Natural killer cell (primary cell): Measurements from ENCODE around the gene RAB6B. TPM values are rescaled to one million over a fixed set of nuclear protein-coding genes. Genes with fewer than 3 reads are reported as not detected.

Experiments
- ATAC-seq, 3 donors: fragments of 150-1000 bp in 2 of 3; fragments of 200-7000 bp in 1 of 3; cut with Tn5 transposase; 1 replicate in 1 of 3; 2 replicates in 2 of 3; pipeline ENCODE4 v1.10.0; 2021; ENCODE audit warnings: mild to moderate bottlenecking in 2 of 3, moderate library complexity in 2 of 3
- DNase-seq, 2 donors: peaks; one replicate each; pipeline versions ENCODE4 v3.0.0 to v3.0.0-alpha.2; 2013 to 2021; ENCODE audit warnings: mixed read lengths in 1 of 2
- H3K27ac ChIP-seq: one replicate; pipeline ENCODE4 v1.5.1; 2013; ENCODE audit warnings: mild to moderate bottlenecking, low read length
- H3K27me3 ChIP-seq: one replicate; pipeline ENCODE4 v1.6.1; 2013; ENCODE audit warnings: low read length; ENCODE audit not compliant: control insufficient read depth, insufficient read depth
- H3K36me3 ChIP-seq: one replicate; pipeline ENCODE4 v1.6.1; 2013; ENCODE audit warnings: low read length; ENCODE audit not compliant: control insufficient read depth, insufficient read depth
- H3K4me1 ChIP-seq: one replicate; pipeline ENCODE4 v1.6.1; 2013; ENCODE audit warnings: low read length; ENCODE audit not compliant: control insufficient read depth, insufficient read depth
- H3K4me3 ChIP-seq: one replicate; pipeline ENCODE4 v1.5.1; 2013; ENCODE audit warnings: low read length
- H3K9me3 ChIP-seq: one replicate; pipeline ENCODE4 v1.6.1; 2013; ENCODE audit warnings: low read length; ENCODE audit not compliant: control insufficient read depth, insufficient read depth
- H3K27ac Mint-ChIP-seq, 2 donors: one replicate each; pipeline ENCODE4 v1.8.0; 2022; ENCODE audit warnings: mild to moderate bottlenecking in 2 of 2, mixed read lengths in 2 of 2, moderate library complexity in 1 of 2
- H3K27me3 Mint-ChIP-seq, 2 donors: one replicate each; pipeline ENCODE4 v1.8.0; 2022; ENCODE audit warnings: low read depth in 2 of 2, mixed read lengths in 2 of 2
- H3K36me3 Mint-ChIP-seq: one replicate; pipeline ENCODE4 v1.8.0; 2022; ENCODE audit warnings: mixed read lengths
- H3K4me1 Mint-ChIP-seq, 2 donors: one replicate each; pipeline ENCODE4 v1.8.0; 2022; ENCODE audit warnings: mixed read lengths in 2 of 2
- H3K4me3 Mint-ChIP-seq: one replicate; pipeline ENCODE4 v1.8.0; 2022; ENCODE audit warnings: mild to moderate bottlenecking, moderate library complexity, mixed read lengths
- H3K9me3 Mint-ChIP-seq, 2 donors: one replicate each; pipeline ENCODE4 v1.8.0; 2022; ENCODE audit warnings: mixed read lengths in 2 of 2
- CTCF ChIP-seq: fragments of 200-600 bp; IDR thresholded peaks from one replicate; pipeline ENCODE4 v1.8.0; 2022; ENCODE audit warnings: antibody characterized with exemption
- WGBS: methylation state at CpG from one replicate; pipeline ENCODE4 v1.1.7; 2013; ENCODE audit warnings: missing lambda C conversion rate; ENCODE audit not compliant: insufficient coverage; 5-methylcytosine and 5-hydroxymethylcytosine counted together
- intact Hi-C: fragments of 100-400 bp; cut with micrococcal nuclease; formaldehyde crosslinking; loops from one replicate; pipeline ENCODE4 v1.14.2; 2022
- total RNA-seq, 4 donors: library from RNA; stranded (reverse); fragments of 120-200 nt in 1 of 4; gene quantifications; one replicate each; pipeline versions ENCODE4 v1.2.3 to v1.2.4, GENCODE V29; 2013 to 2022

The RAB6B gene
- total RNA-seq, 3 donors from 2014 or later (not counting 1 experiment from before 2014, with no cell fraction given): 1.4 to 2.7 (median 1.6) TPM

DNA sequence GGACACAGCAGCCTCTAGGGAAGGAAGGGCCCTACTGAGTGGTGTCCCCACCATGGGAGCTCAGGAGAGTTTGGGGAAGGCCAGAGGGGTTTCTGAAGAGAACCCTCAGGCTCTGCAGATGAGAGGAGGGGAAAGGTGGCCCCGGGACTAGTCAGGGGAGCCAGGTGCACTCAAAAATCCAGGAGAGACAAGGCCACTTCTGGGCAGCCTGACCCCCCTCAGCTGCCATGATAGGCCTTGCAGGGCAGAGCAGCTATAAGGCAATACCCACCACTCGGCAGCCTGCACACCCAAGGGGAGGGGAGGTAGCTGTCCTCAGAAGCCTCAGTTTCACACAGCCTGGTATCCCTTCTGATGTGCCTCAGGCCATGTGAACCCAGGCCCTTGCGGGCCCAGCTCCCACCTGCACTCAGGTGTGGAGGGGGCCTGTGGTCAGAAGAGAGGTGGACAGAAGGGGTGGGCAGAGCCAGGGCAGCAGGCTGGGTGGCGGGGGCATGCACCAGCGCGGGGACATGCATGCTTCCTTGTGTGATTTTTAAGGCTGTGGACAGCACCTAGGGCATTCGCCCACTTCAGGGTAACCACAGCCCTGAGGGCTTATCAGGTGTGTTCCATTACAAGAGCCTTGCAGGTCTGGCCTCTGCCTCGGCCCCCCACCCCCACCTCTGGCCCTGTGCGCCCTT lies 55.5 kb downstream of the RAB6B start:
- no peaks in the 10 kb centered on the region for H3K9me3 ChIP-seq
- H3K4me3 ChIP-seq: no peak overlapping the region
- no peaks in the 10 kb centered on the region for H3K27me3 ChIP-seq
- no peaks in the 10 kb centered on the region for H3K4me1 ChIP-seq
- Mint-ChIP-seq H3K27me3 (peaks cover 3 to 7% of the 10 kb centered on the region in 2 donors), H3K4me1 (no peaks in the 10 kb centered on the region), H3K4me3 (no peak overlapping the region), H3K9me3 (no peaks in the 10 kb centered on the region), H3K27ac (no peak overlapping the region), H3K36me3 (no peaks in the 10 kb centered on the region)
- H3K36me3 ChIP-seq: no peaks in the 10 kb centered on the region
- TF ChIP-seq CTCF: no peak
- no peak overlapping the region for H3K27ac ChIP-seq
- DNase-seq (no peak), ATAC-seq (no peak)
- 90% methylated on average over 9 of the region's 9 CpGs for WGBS
- intact Hi-C loops: no loop called here

DNA sequence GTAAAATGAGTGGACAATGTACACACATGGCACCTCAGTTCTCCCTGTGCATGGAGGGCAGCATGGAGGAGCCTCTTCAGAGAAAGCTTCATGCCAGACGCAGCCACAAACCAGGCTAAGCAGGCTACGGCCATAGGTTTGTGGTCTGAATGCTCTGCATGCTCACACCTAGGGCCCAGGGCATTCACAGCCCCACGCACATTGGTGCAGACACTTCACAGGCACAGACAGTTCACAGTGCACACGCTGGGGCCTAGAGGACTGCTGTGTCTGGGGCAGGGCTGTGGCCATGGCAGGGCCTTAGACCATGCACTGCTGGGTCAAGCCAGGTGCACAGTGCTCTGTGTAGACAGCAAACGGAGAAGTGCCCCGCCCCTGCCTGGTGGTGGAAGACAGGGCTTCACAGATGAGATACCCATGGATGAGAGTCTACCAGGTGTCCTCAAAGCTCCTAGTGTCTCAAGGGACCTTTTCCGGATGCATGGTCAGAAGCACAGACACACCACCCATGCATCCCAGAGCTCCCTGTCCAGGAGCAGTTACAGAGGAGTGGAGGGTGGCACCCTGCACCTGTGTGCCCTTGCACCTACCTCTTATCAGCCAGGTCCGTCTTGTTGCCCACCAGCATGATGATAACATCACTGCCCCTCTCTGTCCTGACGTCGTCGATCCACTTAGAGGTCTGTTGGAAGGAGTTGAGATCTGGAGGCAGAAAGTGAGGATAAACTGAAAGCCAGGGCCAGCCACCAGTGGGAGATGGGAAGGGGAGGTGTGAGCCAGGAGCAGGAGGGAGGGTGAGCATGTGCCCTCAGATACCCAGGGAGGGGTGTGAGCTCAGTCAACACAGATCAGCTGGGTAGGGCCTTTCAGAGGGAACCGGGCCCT lies 56.5 kb downstream of the RAB6B start:
- H3K9me3 Mint-ChIP-seq: no peaks in the 10 kb centered on the region

DNA sequence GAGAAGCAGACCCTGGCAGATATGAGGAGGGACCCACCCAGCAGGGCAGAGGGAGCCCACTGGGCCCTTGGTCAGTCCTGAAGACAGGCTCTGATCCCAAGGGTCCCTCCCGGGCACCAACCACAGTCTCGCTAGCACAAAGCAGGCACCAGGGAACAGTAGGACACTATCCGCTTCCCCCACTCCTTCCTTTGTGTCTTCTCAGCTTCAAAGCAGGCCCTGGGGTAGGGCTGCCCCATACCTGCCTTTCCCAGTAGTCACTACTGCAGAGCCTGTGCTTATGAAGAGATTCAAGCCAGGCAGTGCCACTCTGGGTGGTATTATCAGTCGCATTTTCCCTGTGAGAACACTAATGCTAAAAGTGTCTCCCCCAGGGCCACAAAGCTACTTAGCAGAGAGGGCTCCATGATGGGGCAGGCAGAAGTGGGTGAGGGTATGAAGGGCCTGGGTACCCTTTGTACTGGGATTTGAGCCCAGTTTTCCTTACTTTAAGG lies 57.3 kb downstream of the RAB6B start:
- no peak for DNase-seq
- Histone ChIP-seq H3K27me3 (no peaks in the 10 kb centered on the region), H3K9me3 (no peaks in the 10 kb centered on the region), H3K36me3 (no peaks in the 10 kb centered on the region), H3K4me1 (no peaks in the 10 kb centered on the region), H3K4me3 (no peak overlapping the region), H3K27ac (no peak overlapping the region)
- Mint-ChIP-seq H3K9me3 (no peaks in the 10 kb centered on the region), H3K27ac (no peak overlapping the region), H3K4me3 (no peak overlapping the region), H3K36me3 (no peaks in the 10 kb centered on the region), H3K27me3 (no peaks in the 10 kb centered on the region), H3K4me1 (no peaks in the 10 kb centered on the region)
- intact Hi-C loops: no loop called here
- no peak for TF ChIP-seq CTCF
- ATAC-seq: no peak
- 95% methylated on average over 4 of the region's 4 CpGs for WGBS

More for the DNA sequence above, 56.5 kb downstream of the RAB6B start:
- Histone ChIP-seq H3K27me3 (no peaks in the 10 kb centered on the region), H3K36me3 (no peaks in the 10 kb centered on the region), H3K9me3 (no peaks in the 10 kb centered on the region), H3K4me3 (no peak overlapping the region), H3K27ac (no peak overlapping the region), H3K4me1 (no peaks in the 10 kb centered on the region)
- Mint-ChIP-seq H3K4me3 (no peak overlapping the region), H3K36me3 (no peaks in the 10 kb centered on the region), H3K27me3 (peaks cover 1 to 3% of the 10 kb centered on the region in 2 donors), H3K27ac (no peak overlapping the region), H3K4me1 (no peaks in the 10 kb centered on the region)
- TF ChIP-seq CTCF: no peak
- ATAC-seq (no peak), DNase-seq (no peak)
- 91% methylated on average over 12 of the region's 12 CpGs for WGBS
- intact Hi-C loops: no loop called here
